GM19351 (cell line): ENCODE data around the gene ZNF263.

Source experiments
- ATAC-seq: cut with Tn5 transposase; IDR thresholded peaks from one replicate; pipeline ENCODE4 v1.9.1; 2021; ENCODE audit warnings: mild to moderate bottlenecking, moderate library complexity; ENCODE audit not compliant: unreplicated experiment

The ZNF263 gene

DNA sequence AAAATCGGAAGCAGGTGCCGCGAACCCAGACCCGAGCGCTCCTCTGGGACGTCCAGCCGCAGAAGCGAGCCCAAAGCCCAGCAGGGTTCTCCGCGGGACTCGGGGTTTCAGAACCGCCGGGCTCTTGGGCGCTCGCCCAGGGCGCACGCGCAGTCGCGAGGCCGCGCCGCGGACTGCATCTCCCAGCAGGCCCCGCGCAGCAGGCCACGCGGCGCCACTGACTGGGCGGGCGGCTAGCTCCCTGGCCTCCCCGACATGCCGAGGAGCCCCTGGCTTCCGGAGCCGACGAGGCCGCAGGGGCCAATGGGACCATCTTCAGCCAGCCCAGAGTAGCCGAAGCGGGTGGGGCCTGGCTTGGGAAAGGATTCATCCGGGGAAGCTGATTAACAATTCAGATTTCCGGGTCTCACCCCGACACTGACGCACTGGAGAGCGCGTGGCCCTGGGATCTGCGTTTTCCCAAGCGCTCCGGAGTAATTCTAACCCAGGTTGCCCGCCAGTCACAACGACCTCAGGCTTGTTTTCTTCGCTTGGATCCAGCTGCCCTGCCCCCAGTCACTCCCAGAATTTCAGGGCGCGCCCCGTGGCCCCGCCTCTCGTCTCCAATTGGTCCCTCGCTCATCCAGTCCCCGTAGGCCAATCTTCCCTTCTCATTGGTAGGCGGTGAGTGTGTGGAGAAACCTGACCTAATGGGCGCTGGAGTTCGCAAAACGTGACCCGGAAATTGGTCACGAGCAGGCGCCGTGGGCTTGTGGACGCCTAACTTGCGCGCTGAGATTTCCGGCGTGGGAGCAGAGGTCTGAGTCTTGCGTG, at the start of gene ZNF263:
Gene ZNF263, plus strand, starts transcription at position 762 of the 813 bp plus-strand sequence. CDS start 328 bp downstream, outside the sequence.
- peak; percentile 72 for ATAC-seq

DNA sequence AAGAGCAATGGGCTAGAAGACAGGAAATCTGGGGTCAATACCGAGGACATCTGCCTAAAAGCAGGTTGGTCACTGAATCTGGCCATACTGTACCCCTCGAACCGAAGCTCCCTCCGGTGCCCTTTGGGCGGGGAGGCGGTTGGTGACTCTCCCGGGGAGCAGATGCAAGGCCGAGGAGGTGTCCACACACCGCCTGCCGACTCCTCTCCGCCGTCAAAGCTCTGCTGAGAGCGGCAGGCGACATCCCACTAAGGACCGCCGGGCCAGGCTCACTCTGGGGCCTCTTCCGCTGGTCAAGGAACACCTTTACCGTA, 48.8 kb upstream of the ZNF263 start:
- no peak for ATAC-seq

DNA sequence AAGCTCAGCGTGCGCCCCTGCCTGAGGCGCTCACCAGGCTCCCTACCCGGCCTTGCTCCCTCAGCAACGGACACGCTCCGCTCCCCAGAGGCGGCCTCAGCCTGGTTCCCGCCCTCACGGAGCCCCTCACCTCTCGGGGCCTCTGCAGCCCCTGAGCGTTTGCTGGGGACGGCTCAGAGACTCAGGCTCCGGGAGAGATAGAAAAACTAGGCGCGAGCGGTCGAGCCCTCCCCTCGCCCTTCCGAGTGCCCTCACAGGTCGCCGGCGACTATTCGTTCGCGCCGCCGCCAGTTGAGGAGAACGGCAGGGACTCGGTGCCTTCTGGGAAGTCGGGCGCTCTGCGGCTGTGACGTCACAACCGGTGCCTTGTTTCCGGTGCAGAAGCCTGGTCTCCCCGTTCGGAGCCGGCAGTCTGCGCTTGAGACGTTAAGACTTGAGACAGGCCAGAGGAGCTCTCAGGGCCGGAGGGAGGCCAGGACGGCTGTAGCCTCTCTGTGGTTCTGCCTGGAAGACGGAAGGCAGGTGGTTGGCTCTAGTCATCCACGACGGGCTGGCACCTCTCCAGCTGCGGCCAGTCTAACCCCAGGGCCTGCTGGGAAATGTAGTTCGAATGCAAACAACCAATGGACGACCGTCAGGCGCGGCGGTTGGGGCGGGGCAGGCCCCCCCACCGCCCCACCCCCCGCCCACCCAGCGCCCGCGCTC, 48.3 kb upstream of the ZNF263 start, which contains the start of gene ZNF200:
Gene ZNF200, minus strand, starts transcription at position 302 of the 705 bp plus-strand sequence. CDS start 1,403 bp downstream, outside the sequence.
- ATAC-seq = peak; percentile 88

DNA sequence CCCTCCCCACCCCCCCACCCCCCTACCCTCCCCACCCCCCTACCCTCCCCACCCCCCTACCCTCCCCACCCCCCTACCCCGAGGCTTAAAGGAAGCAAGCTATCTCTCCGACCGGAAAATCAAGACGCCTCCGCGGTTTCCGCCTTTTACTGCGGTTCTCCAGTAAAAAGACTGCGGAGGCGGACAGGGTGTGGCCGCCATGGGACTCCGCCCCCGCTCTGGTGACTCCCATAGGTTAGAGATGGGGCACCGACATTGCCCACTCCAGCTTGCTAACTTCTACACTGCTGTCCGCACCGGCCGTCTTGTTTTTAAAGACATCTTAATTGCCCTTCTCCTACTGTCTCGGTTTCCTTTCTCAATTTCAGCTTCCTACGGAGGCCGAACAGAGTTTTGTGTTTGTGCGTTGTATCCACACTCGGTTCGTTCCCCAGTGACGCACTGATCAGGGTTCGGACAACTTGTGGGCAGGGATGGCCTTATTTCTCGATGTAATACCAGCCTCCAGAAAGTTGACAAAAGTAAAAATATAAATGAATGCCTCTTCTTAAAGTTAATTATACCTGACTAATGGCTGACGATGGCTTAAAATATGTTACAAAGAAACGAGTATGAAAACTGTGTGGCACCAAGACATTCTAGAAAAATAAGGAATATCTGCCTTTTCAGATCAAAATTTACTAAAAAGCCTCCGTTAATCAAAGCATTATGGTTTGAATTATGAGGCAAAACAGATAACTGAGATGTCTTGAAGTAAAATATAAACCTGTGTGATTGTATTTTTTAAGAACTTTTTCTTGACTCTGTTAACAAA, 47.2 kb upstream of the ZNF263 start:
- no peak for ATAC-seq

DNA sequence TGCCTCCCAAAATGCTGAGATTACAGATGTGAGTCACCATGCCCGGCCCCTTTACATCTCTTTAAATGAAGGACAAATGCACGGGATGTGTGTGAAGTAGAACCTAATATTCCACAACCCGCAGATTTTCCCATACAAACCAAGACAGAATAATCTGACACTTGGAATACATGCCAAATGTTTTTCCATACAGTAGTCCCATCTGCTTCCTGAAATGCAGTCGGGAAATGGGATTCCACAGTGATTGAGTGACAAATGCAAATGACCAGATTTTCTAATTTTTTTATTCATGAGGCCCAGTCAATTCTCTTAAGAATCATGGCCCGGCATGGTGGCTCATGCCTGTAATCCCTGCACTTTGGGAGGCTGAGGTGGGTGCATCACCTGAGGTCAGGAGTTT, 41.5 kb upstream of the ZNF263 start:
- no peak for ATAC-seq

DNA sequence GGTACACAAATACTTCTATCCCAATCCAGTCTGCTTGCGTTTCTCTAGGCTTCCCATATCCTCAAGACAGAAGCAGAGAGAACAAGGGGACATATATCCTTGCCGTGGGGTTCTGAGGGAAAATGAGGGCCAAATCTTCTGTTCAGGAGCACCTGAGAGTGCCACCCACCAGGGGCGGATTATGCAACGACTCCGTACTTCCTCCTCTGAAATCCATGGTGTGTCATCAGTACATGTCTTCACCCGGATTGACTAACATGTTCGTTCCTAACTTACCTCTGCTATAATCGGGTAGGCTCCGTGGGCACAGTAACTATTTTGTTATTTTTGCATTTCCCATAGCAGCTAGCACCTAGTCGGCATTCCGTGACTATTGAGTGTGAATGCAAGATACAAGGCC, 40.6 kb upstream of the ZNF263 start:
- no peak for ATAC-seq

DNA sequence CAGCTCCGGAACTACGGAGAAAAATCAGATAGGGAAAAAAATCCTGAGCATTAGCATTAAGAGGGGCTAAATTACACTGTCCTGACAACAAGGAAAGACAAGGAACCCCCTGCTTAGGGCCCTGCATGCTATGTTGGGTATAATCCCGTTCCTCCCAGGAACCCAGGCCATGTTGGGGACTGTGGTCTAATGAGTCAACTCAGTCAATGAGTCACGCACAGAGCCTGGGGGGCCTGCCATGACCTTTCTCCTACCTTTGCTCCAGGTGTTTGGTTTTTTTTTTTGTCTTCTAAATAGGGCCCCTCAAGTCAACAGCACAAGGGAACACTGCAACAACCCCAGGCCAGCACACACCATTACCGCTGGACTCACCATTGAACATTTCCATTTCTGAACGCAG, 39.4 kb upstream of the ZNF263 start:
- no peak for ATAC-seq

DNA sequence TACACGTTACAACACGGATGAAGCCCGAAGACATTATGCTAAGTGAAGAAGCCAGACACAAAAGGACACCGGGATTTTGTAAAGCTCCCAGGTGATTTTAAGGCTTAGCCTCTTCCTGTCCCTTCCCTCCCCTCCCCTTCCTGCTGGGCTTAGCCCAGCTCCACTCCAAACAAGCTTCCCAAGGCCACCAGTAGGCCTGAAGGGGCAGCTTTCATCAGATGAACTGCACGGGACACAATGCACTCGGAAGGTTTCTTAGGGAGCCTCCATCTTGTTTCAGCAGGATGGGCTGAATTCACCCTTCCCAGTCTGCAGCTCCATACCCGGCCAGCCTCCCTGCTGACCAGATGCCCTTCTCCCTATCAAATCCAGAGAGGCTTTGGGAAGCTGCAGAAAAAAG, 37.3 kb upstream of the ZNF263 start:
- ATAC-seq = no peak

DNA sequence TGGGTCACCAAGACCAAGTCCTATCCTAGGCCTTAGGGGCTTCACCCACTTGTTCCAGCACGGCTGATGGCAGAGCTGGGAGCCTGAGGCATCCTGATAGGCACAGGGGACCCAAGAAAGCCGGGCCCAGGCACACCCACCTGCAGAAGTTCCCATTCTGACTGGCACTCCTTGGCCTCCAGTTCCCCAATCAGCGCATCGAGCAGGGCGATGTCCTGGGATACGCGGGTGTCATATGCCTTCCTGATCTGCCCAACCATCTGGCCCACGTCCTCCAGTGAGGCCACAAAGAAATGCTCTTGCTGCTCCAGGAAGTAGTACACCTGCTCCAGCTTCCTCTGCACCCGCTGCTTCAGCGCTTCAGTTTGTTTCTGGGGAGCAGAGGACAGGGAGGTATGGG, 36.4 kb upstream of the ZNF263 start:
- ATAC-seq = no peak

DNA sequence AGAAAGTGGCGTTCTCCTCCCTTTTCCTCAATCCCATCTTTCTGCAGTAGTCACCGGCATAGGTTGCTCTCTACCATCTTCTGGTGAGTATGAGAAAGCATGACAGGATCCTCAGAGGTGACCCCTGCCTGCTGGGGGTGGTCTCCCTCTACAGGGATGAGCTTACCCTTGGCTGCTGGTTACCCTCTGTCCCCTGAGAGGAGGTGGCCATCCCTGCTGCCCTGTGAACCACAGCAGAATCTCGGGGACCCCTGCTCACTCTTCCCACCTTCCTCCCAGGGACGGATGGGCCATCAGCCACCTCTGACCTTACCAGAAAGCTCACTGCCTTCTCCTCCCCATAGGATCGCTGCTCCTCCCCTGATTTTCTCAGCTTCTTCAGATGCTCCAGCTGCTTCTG, 34.7 kb upstream of the ZNF263 start:
- no peak for ATAC-seq

DNA sequence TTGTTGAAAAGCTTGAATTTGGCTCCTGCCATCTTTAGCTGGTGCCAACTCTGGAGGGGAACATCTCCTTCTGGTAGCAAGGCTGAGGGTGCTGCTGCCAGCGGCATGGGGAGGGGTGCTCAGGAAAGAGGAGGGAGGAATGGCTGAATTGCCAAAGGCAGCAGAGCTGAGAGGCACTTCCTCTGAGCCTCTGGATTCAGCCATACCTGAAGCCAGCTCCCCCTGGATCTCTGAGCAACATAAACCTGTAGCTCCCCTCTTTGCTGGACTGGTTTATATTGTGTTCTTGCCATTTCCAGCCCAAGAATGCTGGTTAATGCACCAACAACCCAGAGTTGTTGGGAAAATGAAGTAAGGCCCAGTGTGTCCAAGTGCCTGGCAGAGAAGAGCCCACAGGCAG, 34.3 kb upstream of the ZNF263 start:
- no peak for ATAC-seq

DNA sequence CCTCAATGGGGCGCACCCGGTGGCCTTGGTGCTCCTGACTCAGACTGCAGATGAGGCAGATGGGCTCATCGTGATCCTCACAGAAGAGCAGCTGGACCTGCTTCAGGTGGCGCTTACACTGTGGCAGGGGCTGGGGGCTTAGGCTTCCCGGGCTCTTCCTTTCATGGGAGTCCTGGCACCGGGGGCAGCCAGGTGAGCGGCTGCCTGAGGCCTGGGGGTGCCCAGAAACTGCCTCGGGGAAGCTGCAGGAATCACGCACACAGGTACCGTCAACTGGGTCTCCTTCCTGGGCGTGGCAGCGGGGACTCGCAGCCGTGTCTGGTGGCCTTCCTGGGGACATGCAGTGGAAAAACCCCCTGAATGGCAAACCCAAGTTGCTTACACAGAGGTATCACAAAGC, 33.8 kb upstream of the ZNF263 start:
- no peak for ATAC-seq

DNA sequence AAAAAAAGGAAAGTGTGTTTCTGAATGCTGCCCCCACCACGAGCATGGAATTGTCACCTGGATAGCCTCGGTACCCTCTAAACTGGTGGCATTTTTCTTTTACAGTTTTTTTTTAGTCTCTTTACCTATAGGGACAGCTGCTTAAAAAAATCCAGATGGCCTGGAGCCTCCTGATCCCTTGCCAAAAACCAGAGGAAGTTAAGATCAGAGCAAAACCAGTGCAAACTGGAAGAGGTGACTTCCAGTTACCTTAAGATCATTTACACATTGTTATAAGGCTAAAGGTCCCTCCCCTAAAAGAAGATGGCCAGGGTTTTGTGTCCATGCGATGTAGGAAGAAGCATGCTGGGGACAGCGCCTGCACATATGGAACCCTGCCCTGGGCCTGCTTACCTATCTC, 30.3 kb upstream of the ZNF263 start:
- no peak for ATAC-seq

DNA sequence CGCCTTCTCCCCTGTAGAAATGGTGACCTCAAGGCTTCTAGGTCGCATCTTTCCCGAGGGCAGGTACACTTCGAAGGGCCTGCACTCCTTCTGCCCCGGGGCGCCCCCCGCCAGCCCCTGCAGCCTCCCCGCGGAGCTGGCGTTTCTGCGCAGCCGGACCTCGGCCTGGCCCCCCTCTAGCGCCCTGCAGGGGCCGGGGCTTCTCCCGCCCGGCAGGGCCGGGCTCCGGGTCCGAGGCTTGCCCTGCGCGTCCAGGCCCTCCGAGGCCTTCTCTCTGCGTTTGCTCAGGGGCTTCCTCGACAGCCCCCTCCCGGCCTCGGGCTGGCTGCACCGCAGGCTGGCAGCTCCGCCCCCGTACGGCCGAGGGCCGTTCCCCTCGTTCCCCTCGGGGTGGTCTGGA, 29.0 kb upstream of the ZNF263 start:
- no peak for ATAC-seq

DNA sequence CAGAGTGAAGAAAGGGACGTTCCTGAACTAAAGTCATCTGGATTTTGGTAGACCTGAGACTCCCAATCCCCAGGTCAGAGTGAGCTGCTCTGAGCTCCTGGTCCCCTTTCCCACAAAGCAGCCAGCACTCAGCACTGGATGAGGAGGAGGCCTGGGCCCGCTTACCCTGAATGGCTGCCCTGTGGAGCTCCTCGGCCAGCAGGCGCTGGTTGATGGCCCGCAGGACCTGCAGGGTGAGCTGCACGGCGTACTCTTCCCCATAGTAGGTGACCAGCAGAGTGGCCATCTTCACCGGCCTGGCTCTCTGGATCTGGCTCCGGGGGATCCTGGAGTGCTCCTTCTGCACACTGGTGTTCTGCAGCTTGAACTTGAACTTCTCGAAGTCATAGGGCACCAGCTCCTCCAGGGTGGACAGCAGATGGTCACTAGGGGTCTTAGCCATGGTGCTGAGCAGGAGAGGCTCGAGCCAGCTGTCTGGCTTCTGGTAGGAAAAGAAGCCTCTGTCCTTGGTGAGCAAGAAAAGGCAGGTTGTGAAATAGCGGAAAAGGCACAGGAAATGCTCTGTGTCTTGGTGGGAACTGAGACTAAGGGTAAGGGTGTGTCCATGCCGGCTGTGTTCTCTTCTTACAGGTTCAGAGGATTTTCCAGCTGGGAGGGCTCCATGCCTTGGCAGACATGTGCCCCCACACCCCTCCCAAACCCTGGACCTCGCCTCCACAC, 27.0 kb upstream of the ZNF263 start, which contains the start of gene MEFV:
Gene MEFV, minus strand, starts transcription at position 488 of the 720 bp plus-strand sequence. Its CDS starts 46 bp downstream, at position 442.
- no peak for ATAC-seq

DNA sequence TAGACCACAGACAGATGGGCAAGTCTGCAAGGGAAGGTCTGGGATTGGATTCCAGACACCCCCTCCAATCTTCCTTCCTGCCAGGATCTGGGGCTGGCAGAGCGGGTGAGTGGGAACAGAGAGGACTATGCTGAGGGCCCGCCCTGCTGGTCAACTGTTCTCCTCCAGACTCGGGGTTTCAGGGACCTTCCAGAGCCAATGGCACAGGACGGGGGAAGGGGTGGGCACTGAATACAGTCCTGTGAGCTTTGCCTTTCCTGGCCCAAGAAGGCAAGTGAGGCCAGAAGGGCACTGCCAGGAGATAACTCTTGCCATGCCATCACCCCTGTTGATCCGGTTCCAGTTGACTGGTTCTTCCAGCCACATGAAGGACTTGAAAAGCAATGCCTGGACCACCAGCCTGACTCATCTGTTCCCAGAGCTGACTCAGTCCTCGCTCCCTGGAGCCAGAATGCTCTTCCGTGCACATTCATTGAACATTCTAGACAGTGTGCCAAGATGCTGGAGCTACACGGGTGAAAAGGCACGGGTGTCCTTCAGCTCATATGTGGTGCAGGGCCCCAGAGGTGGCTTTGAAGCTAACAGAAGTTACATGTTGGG, 26.3 kb upstream of the ZNF263 start:
- no peak for ATAC-seq

DNA sequence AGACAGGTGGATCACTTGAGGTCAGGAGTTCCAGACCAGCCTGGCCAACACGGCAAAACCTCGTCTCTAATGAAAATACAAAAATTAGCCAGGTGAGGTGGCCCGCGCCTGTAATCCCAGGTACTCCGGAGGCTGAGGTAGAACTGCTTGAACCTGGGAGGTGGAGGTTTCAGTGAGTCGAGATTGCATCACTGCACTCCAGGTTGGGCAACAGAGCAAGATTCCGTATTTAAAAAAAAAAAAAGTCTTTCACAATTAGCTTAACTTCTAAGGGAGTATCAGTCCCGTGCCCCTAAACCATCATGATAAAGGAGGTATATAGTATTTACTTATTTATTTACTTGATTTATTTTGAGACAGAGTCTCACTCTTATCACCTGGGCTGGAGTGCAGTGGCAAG, 23.5 kb upstream of the ZNF263 start:
- ATAC-seq = no peak

DNA sequence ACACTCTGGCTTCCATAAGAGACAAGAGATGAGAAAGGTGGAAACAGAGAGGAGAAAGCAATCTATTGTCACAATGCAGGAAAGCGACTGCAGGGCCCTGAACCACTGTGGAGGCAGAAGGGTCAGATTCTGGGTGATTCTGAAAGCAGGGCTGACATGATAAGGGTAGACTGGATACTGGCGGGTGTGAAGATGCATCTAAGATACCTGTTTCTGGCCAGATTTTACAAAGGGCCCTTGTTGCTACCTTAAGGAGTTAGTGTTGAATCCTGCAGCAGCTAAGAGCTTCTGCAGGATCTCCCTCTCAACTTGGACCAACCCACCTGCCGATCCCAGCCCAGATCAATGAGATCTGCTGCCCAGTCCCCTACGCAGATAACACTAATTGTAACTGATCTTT, 20.8 kb upstream of the ZNF263 start:
- no peak for ATAC-seq

DNA sequence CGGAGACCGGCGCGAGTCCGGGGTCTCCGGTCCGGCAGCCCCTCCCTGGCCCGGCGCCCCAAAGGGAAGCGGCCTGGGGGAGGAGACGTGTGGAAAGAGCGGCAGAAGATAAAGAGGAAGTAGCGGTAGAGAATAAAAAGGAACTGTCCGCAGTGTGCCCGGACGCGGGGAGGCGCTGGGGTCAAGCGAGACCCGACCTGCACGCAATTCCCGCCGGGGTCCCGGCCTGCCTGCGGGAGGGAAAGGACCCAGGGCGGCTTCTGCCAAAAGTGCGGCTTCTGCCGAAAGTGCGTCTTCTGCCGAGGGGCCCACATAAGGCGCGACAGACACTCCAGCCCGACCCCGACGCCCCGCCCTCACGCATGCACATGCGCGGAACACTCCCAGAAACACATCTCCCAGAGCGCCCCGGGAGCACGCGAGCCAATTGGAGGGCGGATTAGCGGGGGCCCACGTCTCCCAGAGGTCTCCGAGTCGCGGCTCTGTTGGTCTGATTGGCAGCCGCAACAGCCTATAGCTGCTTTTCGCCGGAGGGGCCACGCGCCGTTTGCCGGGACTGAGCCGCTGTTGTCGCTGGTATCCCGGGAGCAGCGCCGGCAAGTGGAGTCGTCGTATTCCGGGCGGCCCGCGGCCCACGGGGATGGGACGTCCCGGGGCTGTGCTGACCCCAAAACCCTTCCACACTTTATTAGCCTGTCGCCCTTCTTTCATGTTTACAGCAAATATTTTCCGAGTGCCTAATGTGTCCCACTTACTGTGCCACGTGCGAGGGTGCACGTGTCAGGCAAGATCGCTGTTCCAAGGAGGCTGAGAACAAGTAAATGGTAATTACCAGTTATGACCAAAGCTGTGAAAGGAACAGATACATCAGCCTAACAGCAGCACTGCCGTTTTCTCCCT, 18.9 kb upstream of the ZNF263 start:
- peak; percentile 90 for ATAC-seq
